Measurements from ENCODE around the gene TNS3. TPM values are rescaled to one million over a fixed set of nuclear protein-coding genes. Genes with fewer than 3 reads are reported as not detected.

TNS3 gene
- total RNA-seq, 1 donor from 2014 or later, result 92.9 TPM

DNA sequence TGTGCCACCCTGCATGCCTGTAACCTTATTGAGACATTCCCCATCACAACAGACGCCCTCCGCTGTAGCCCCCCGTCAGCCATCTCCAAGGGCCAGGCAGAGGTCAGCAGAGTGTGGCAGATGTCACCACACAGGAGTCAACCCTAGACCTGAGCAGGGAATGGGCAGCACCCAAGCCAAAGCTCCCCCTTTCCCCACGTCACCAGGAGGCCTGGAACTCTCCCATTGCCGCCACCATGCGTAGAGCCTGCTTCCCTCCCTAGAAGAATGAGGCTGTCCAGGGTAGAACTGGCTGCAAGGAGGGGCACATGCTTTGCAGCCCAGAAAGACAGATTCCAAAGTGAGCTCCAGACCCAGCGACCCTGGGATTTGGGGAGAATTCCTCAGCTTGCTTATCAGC is 342.9 kb downstream of the TNS3 start:
- Histone ChIP-seq H3K4me3 (ENCODE audit: insufficient read depth, low read depth, low read length) (no peak overlapping the region), H3K4me2 (ENCODE audit: low read length) (no peak overlapping the region), H3K27ac (ENCODE audit: low read depth, low read length) (no peak overlapping the region), H3K9me3 (ENCODE audit: insufficient read depth, low read depth, low read length) (no peaks in the 10 kb centered on the region), H2AFZ (ENCODE audit: low read depth, low read length) (no peak overlapping the region), H3K4me1 (ENCODE audit: insufficient read depth, low read length) (no peaks in the 10 kb centered on the region), H4K20me1 (ENCODE audit: insufficient read depth, low read length) (no peaks in the 10 kb centered on the region), H3K27me3 (ENCODE audit: insufficient read depth, low read length) (no peaks in the 10 kb centered on the region), H3K79me2 (ENCODE audit: insufficient read depth, low read length) (no peaks in the 10 kb centered on the region), H3K36me3 (ENCODE audit: insufficient read depth, low read length) (no peaks in the 10 kb centered on the region), H3K9ac (ENCODE audit: low read length) (no peak overlapping the region)
- FAIRE-seq, result no peak
- H3K9me3 Mint-ChIP-seq (ENCODE audit: unreplicated experiment), result peaks cover 4% of the 10 kb centered on the region
- TF ChIP-seq EZH2 (IDR thresholded peaks at IDR 0.05; ENCODE audit: insufficient read depth, low read length), result no peak
- TF ChIP-seq, protein P1, sequence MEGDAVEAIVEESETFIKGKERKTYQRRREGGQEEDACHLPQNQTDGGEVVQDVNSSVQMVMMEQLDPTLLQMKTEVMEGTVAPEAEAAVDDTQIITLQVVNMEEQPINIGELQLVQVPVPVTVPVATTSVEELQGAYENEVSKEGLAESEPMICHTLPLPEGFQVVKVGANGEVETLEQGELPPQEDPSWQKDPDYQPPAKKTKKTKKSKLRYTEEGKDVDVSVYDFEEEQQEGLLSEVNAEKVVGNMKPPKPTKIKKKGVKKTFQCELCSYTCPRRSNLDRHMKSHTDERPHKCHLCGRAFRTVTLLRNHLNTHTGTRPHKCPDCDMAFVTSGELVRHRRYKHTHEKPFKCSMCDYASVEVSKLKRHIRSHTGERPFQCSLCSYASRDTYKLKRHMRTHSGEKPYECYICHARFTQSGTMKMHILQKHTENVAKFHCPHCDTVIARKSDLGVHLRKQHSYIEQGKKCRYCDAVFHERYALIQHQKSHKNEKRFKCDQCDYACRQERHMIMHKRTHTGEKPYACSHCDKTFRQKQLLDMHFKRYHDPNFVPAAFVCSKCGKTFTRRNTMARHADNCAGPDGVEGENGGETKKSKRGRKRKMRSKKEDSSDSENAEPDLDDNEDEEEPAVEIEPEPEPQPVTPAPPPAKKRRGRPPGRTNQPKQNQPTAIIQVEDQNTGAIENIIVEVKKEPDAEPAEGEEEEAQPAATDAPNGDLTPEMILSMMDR (IDR thresholded peaks at IDR 0.05; ENCODE audit: insufficient read depth, low read depth, low read length), result no peak
- no peaks in the 10 kb centered on the region for H3K4me1 Mint-ChIP-seq (ENCODE audit: low read depth, unreplicated experiment)
- H3K27me3 Mint-ChIP-seq (ENCODE audit: low read depth, unreplicated experiment), result no peaks in the 10 kb centered on the region
- no peak overlapping the region for H3K4me3 Mint-ChIP-seq (ENCODE audit: unreplicated experiment)
- DNase-seq (ENCODE audit: low read depth), result no peak
- no peak overlapping the region for H3K27ac Mint-ChIP-seq (ENCODE audit: unreplicated experiment)
- H3K36me3 Mint-ChIP-seq (ENCODE audit: low read depth, unreplicated experiment), result no peaks in the 10 kb centered on the region

DNA sequence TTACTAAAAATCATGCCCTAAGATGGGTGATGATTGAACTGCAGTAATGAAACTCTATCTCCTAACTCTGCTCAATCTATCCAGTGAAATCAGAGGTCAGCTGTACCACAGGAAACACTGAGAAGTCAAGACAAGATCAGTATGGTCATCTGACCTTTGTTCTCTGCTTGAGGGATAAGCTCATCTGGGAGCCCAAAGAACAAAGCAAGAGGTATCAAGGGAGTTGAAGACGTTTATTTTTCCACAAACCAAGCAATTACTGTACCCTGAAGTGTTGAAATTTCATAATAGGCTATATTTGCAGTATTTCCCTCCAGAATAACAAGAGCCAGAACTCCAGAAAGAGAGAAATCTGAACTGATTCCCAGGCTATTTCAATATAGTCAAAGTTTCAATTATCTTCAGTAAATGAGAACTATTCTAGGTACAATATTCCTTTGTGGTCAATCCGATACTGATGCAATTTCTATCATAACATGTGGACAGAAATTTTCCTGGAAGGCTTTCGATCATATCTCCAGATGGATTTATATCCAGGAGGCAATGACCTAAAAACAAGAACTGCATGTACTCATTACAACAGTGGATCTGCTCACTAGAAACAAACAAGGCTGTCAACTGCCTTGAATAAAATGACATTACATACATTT is 345.3 kb downstream of the TNS3 start:
- no peak overlapping the region for H3K4me2 ChIP-seq (ENCODE audit: low read length)
- H3K79me2 ChIP-seq (ENCODE audit: insufficient read depth, low read length), result no peaks in the 10 kb centered on the region
- Mint-ChIP-seq H3K27me3 (ENCODE audit: low read depth, unreplicated experiment) (no peaks in the 10 kb centered on the region), H3K4me1 (ENCODE audit: low read depth, unreplicated experiment) (no peaks in the 10 kb centered on the region), H3K36me3 (ENCODE audit: low read depth, unreplicated experiment) (no peaks in the 10 kb centered on the region), H3K27ac (ENCODE audit: unreplicated experiment) (no peak overlapping the region), H3K4me3 (ENCODE audit: unreplicated experiment) (no peak overlapping the region), H3K9me3 (ENCODE audit: unreplicated experiment) (peaks cover 2% of the 10 kb centered on the region)
- no peaks in the 10 kb centered on the region for H4K20me1 ChIP-seq (ENCODE audit: insufficient read depth, low read length)
- H3K27ac ChIP-seq (ENCODE audit: low read depth, low read length), result no peak overlapping the region
- no peaks in the 10 kb centered on the region for H3K9me3 ChIP-seq (ENCODE audit: insufficient read depth, low read depth, low read length)
- H3K9ac ChIP-seq (ENCODE audit: low read length), result no peak overlapping the region
- H3K4me1 ChIP-seq (ENCODE audit: insufficient read depth, low read length), result no peaks in the 10 kb centered on the region
- TF ChIP-seq EZH2 (IDR thresholded peaks at IDR 0.05; ENCODE audit: insufficient read depth, low read length), result no peak
- TF ChIP-seq, protein P1 (IDR thresholded peaks at IDR 0.05; ENCODE audit: insufficient read depth, low read depth, low read length), result no peak
- H2AFZ ChIP-seq (ENCODE audit: low read depth, low read length), result no peak overlapping the region
- DNase-seq (ENCODE audit: low read depth), result no peak
- FAIRE-seq, result no peak
- no peaks in the 10 kb centered on the region for H3K36me3 ChIP-seq (ENCODE audit: insufficient read depth, low read length)
- no peak overlapping the region for H3K4me3 ChIP-seq (ENCODE audit: insufficient read depth, low read depth, low read length)
- no peaks in the 10 kb centered on the region for H3K27me3 ChIP-seq (ENCODE audit: insufficient read depth, low read length)

DNA sequence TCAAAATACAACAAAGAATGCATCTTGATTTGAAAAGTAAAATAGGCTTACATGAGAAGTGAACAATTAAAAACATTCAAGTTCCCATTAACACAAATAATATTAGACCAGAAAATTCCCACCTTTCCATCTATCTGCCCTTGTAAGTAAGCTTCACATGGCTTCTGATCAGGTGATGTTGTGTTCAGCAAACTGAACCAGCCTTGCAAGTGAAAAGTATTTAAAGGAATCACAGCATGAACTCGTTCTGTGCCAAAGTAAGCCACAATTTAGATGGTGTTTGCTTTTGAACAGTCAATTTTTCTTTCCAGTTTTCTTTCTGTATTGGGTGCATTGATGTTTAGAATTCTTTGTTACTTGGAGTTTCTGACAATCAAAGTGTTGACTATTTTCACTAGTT is 347.9 kb downstream of the TNS3 start:
- H3K4me3 Mint-ChIP-seq (ENCODE audit: unreplicated experiment), result no peak overlapping the region
- H3K36me3 ChIP-seq (ENCODE audit: insufficient read depth, low read length), result no peaks in the 10 kb centered on the region
- H3K9me3 ChIP-seq (ENCODE audit: insufficient read depth, low read depth, low read length), result no peaks in the 10 kb centered on the region
- no peak overlapping the region for H3K27ac Mint-ChIP-seq (ENCODE audit: unreplicated experiment)
- H3K9me3 Mint-ChIP-seq (ENCODE audit: unreplicated experiment), result no peaks in the 10 kb centered on the region
- H3K36me3 Mint-ChIP-seq (ENCODE audit: low read depth, unreplicated experiment), result no peaks in the 10 kb centered on the region
- peaks cover 6% of the 10 kb centered on the region for H3K4me1 Mint-ChIP-seq (ENCODE audit: low read depth, unreplicated experiment)
- no peak for TF ChIP-seq EZH2 (IDR thresholded peaks at IDR 0.05; ENCODE audit: insufficient read depth, low read length)
- TF ChIP-seq, protein P1 (IDR thresholded peaks at IDR 0.05; ENCODE audit: insufficient read depth, low read depth, low read length), result no peak
- FAIRE-seq (no peak), DNase-seq (ENCODE audit: low read depth) (no peak)
- H3K9ac ChIP-seq (ENCODE audit: low read length), result no peak overlapping the region
- no peak overlapping the region for H2AFZ ChIP-seq (ENCODE audit: low read depth, low read length)
- H3K27me3 ChIP-seq (ENCODE audit: insufficient read depth, low read length), result no peaks in the 10 kb centered on the region
- no peak overlapping the region for H3K4me2 ChIP-seq (ENCODE audit: low read length)
- no peaks in the 10 kb centered on the region for H3K79me2 ChIP-seq (ENCODE audit: insufficient read depth, low read length)
- H4K20me1 ChIP-seq (ENCODE audit: insufficient read depth, low read length), result no peaks in the 10 kb centered on the region
- H3K4me3 ChIP-seq (ENCODE audit: insufficient read depth, low read depth, low read length), result no peak overlapping the region
- H3K27me3 Mint-ChIP-seq (ENCODE audit: low read depth, unreplicated experiment), result no peaks in the 10 kb centered on the region
- H3K27ac ChIP-seq (ENCODE audit: low read depth, low read length), result no peak overlapping the region
- H3K4me1 ChIP-seq (ENCODE audit: insufficient read depth, low read length), result no peaks in the 10 kb centered on the region
